BE2C (cell line): ENCODE measurements around the gene SAMD4B.

Experiments used
- DNase-seq: peaks from one replicate; pipeline ENCODE4 v3.0.0-alpha.2; 2020
- H3K27me3 ChIP-seq: fragments of 250-450 bp; sonication (Bioruptor Pico); 2 replicates; pipeline ENCODE4 v1.5.1; 2020; ENCODE audit warnings: mild to moderate bottlenecking
- H3K36me3 ChIP-seq: fragments of 250-450 bp; sonication (Bioruptor Pico); 2 replicates; pipeline ENCODE4 v1.5.1; 2020; ENCODE audit warnings: mild to moderate bottlenecking
- H3K4me1 ChIP-seq: fragments of 250-450 bp; sonication (Bioruptor Pico); 2 replicates; pipeline ENCODE4 v1.5.1; 2020
- H3K4me3 ChIP-seq: 2 replicates; pipeline ENCODE4 v1.5.1; 2011; ENCODE audit warnings: low read depth, low read length
- H3K9me3 ChIP-seq: fragments of 250-450 bp; sonication (Bioruptor Pico); 2 replicates; pipeline ENCODE4 v1.5.1; 2020
- TF ChIP-seq, protein P1 (sequence below): IDR thresholded peaks from 2 replicates; pipeline ENCODE4 v1.5.1; 2012; ENCODE audit warnings: mild to moderate bottlenecking, low read depth, low read length

SAMD4B gene

DNA sequence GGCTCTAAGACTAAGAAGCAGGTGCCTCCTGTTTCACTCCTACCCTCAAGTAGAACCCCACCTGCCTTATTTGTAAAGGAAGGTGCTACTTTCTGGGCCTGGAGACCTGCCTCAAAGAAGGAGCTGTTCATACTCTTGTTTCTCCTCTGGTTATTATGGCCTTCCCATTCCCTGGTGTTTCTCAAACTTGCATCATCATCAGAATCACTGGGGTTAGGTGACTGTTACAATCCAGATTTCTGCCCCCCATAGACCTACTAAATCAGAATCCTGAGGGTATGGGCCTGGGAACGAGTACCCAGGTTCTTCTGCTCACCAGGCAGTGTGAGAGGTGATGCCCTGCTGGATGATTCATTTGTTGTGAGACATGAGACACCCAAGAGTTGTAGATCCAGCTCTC, 18.4 kb downstream of the SAMD4B start:
- no peak for DNase-seq
- Histone ChIP-seq H3K36me3 (peaks cover 54% of the 10 kb centered on the region), H3K4me3 (no peak overlapping the region), H3K27me3 (no peaks in the 10 kb centered on the region), H3K4me1 (no peaks in the 10 kb centered on the region), H3K9me3 (no peaks in the 10 kb centered on the region)
- TF ChIP-seq, protein P1, sequence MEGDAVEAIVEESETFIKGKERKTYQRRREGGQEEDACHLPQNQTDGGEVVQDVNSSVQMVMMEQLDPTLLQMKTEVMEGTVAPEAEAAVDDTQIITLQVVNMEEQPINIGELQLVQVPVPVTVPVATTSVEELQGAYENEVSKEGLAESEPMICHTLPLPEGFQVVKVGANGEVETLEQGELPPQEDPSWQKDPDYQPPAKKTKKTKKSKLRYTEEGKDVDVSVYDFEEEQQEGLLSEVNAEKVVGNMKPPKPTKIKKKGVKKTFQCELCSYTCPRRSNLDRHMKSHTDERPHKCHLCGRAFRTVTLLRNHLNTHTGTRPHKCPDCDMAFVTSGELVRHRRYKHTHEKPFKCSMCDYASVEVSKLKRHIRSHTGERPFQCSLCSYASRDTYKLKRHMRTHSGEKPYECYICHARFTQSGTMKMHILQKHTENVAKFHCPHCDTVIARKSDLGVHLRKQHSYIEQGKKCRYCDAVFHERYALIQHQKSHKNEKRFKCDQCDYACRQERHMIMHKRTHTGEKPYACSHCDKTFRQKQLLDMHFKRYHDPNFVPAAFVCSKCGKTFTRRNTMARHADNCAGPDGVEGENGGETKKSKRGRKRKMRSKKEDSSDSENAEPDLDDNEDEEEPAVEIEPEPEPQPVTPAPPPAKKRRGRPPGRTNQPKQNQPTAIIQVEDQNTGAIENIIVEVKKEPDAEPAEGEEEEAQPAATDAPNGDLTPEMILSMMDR = no peak

DNA sequence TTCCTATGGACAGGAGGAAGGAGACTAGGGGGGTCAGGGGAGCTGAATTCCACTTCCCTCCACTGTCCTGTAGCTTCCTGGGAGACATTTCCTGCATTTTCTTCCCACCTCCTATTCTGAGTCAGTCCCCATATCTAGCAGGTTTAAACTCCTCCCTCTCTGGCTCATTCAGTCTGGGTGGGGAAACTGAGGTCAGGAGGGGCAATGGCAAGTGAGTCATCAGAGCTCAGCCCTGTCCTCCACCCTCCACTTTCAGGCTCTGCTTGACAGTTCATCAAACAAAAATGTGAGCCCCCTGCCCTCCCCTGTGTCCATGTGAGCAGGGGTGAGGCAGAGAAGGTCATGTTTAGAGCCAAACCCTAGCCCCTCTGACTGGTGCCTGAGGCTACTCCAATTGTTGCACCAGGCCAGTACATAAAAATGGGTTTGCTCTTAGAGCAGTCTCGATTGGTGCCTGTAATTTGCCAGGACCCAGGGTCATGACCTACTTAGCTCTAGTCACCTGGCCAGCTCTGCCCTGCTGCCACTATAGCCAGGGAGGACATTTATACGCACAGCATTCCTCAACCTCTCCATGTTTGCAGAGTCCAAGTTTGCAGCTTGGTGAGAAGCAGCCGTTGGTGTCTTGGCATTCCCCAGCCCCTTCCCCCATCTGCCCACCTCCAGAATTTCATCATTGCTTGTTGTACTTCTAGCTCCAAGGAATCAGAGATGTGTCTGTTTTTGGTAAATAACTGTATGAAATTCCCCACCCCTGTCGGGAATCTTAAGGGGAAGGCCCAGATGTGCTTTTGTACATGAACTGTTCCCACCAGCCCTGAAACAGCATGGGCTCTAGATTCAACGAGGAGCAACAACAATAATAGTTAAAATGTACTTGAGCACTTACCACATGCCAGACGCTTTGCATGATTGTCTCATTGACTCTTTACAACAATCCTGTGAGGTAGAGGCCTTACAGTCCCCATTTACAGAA, 20.7 kb downstream of the SAMD4B start:
- Histone ChIP-seq H3K9me3 (no peaks in the 10 kb centered on the region), H3K4me3 (no peak overlapping the region), H3K36me3 (peaks cover 36% of the 10 kb centered on the region), H3K27me3 (no peaks in the 10 kb centered on the region), H3K4me1 (no peaks in the 10 kb centered on the region)
- TF ChIP-seq, protein P1 = no peak
- no peak for DNase-seq

DNA sequence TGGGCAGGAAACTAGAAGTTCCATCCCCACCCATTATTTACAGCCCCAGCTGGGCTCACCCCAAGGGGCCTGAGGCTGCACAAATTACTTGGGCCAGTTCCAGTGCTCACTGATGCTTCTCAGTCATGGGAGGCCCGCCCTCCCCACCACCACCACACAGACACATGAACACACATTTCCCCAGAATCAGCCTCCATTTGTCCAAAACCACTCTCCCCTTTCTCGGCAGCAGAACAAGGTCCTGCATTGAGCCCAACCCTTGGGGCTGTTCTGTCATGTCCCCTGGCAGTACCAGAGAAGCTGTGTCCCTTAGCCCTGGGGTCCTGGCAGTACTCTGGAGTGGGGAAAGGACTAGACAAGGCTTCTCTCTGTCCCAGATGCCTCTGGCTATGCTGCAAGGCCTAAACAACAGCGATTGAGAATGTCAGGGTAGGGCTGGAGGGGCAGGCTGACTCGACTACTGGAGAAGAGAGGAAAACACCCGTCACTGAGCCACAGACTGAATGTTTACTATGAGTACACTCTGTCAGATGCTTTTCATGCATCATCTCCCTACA, 21.8 kb downstream of the SAMD4B start:
- TF ChIP-seq, protein P1 = no peak
- Histone ChIP-seq H3K4me1 (no peaks in the 10 kb centered on the region), H3K36me3 (peaks cover 31% of the 10 kb centered on the region), H3K27me3 (no peaks in the 10 kb centered on the region), H3K9me3 (no peaks in the 10 kb centered on the region), H3K4me3 (no peak overlapping the region)
- DNase-seq = no peak

DNA sequence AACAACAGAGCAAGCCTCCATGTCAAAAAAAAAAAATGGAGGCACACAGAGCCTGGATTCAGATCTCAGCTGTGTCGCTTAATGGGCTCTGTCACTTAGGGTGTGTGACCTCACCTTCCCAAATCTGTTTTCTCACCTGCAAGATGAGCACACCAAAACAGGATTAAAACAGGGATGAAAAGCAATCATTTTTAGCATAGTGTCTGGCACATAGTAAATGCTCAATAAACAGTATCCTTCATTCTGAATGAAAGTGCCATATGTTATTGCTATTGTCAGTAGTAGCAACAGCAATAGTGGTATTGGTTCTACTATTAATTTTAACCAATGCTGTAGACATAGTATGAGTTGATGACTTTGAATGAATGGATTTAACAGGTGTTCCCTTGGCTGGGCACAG, 23.3 kb downstream of the SAMD4B start:
- TF ChIP-seq, protein P1 = no peak
- Histone ChIP-seq H3K9me3 (no peaks in the 10 kb centered on the region), H3K4me1 (no peaks in the 10 kb centered on the region), H3K27me3 (no peaks in the 10 kb centered on the region), H3K4me3 (no peak overlapping the region), H3K36me3 (peaks cover 36% of the 10 kb centered on the region)
- no peak for DNase-seq

DNA sequence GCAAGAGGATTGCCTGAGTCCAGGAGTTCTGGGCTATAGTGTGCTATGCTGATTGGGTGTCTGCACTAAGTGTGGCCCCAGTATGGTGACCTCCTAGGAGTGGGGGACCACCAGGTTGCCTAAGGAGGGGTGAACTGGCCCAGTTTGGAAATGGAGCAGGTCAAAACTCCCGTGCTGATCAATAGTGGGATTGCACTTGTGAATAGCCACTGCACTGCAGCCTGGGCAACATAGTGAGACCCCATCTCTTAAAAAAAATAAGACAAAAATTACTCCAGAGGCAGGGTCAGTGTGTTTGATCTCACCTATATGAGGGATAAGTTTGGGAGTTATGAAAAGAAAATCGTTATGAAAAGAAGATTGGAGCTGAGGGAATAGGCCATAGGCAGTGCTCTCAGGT, 27.0 kb downstream of the SAMD4B start:
- no peak for DNase-seq
- Histone ChIP-seq H3K9me3 (no peaks in the 10 kb centered on the region), H3K4me3 (no peak overlapping the region), H3K4me1 (no peaks in the 10 kb centered on the region), H3K36me3 (peaks cover 42% of the 10 kb centered on the region), H3K27me3 (no peaks in the 10 kb centered on the region)
- TF ChIP-seq, protein P1 = no peak

DNA sequence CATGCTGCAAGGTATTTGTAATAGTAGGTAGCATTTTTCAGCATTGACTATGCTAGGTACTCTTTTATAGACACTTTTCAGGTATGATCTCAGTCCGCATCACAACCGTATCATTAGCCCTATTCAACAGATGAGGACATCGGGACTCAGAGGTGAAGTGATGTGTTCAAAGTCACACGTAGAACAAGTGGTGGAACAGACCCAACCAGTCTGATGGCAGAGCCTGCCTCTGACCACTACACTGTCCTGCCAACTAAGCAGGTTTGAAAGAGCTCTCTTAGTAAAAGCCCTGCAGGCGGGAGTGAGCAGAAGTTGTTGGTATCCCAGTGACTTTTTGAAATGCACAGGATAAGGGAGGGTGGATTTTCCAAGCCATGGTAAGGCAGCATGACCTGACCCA, 28.5 kb downstream of the SAMD4B start:
- H3K4me1 ChIP-seq = no peaks in the 10 kb centered on the region
- TF ChIP-seq, protein P1 = no peak
- H3K27me3 ChIP-seq = no peaks in the 10 kb centered on the region
- no peak for DNase-seq
- H3K36me3 ChIP-seq = peaks cover 52% of the 10 kb centered on the region
- no peak overlapping the region for H3K4me3 ChIP-seq
- H3K9me3 ChIP-seq = no peaks in the 10 kb centered on the region
